ENCODE results near the gene SCEL.

The SCEL gene

DNA sequence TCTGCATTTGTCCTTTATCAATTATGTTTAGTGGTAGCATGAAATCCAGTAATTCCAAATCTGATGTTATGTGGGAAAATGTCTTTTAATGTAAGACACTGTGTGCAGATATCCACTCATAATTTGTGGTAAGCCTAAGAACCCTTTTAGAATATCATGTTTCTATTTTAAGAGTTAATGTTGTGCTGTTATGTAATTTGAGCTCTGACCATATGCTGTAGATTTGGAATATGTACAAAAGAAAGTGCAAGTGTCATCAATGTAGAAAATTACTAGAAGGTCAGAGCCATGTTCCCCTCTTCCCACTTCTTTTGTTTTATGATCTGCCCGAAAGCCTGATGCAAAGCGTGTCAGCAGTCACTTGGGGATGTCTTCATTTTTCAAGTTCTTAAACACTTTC, 44.5 kb downstream of the SCEL start:
- Histone ChIP-seq H3K27me3 (ENCODE audit: insufficient read depth, poor library complexity, severe bottlenecking) (peaks cover 5% of the 10 kb centered on the region), H3K4me3 (replicated peaks; ENCODE audit: insufficient read depth, low read length) (no peak overlapping the region), H3K27ac (replicated peaks) (no peak overlapping the region)
- TF ChIP-seq, protein P1, sequence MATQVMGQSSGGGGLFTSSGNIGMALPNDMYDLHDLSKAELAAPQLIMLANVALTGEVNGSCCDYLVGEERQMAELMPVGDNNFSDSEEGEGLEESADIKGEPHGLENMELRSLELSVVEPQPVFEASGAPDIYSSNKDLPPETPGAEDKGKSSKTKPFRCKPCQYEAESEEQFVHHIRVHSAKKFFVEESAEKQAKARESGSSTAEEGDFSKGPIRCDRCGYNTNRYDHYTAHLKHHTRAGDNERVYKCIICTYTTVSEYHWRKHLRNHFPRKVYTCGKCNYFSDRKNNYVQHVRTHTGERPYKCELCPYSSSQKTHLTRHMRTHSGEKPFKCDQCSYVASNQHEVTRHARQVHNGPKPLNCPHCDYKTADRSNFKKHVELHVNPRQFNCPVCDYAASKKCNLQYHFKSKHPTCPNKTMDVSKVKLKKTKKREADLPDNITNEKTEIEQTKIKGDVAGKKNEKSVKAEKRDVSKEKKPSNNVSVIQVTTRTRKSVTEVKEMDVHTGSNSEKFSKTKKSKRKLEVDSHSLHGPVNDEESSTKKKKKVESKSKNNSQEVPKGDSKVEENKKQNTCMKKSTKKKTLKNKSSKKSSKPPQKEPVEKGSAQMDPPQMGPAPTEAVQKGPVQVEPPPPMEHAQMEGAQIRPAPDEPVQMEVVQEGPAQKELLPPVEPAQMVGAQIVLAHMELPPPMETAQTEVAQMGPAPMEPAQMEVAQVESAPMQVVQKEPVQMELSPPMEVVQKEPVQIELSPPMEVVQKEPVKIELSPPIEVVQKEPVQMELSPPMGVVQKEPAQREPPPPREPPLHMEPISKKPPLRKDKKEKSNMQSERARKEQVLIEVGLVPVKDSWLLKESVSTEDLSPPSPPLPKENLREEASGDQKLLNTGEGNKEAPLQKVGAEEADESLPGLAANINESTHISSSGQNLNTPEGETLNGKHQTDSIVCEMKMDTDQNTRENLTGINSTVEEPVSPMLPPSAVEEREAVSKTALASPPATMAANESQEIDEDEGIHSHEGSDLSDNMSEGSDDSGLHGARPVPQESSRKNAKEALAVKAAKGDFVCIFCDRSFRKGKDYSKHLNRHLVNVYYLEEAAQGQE (IDR thresholded peaks at IDR 0.05; ENCODE audit: insufficient replicate concordance, low read depth), result no peak
- TF ChIP-seq POLR2AphosphoS5 (IDR thresholded peaks at IDR 0.05; ENCODE audit: low read depth), result no peak
- no peak for TF ChIP-seq GABPA (IDR thresholded peaks at IDR 0.05; ENCODE audit: low read depth)
- TF ChIP-seq, protein P2, sequence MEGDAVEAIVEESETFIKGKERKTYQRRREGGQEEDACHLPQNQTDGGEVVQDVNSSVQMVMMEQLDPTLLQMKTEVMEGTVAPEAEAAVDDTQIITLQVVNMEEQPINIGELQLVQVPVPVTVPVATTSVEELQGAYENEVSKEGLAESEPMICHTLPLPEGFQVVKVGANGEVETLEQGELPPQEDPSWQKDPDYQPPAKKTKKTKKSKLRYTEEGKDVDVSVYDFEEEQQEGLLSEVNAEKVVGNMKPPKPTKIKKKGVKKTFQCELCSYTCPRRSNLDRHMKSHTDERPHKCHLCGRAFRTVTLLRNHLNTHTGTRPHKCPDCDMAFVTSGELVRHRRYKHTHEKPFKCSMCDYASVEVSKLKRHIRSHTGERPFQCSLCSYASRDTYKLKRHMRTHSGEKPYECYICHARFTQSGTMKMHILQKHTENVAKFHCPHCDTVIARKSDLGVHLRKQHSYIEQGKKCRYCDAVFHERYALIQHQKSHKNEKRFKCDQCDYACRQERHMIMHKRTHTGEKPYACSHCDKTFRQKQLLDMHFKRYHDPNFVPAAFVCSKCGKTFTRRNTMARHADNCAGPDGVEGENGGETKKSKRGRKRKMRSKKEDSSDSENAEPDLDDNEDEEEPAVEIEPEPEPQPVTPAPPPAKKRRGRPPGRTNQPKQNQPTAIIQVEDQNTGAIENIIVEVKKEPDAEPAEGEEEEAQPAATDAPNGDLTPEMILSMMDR (IDR thresholded peaks at IDR 0.05; ENCODE audit: insufficient read depth, low read length), result no peak
- TF ChIP-seq SPI1 (IDR thresholded peaks at IDR 0.05; ENCODE audit: borderline replicate concordance, low read depth), result no peak
- DNase-seq (ENCODE audit: low read depth in 1 of 2, low spot score in 1 of 2), result no peak

DNA sequence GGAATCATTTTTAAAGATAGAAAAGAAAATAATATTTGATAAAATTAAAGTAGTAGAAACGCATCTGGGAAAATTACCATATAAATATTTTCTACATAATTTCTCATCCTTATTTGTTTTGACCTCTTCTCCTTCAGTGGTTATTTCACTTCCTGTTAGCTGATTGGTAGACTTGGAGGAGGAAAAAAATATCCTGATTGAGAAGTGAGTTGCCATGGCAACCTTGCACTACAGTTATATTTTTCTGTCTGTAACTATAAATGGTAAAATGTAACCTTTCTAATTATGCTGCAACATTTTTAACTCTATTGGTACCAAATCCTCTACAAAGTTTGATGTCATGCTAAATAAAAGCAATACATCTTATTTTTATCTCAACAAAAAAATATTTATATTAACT, 45.2 kb downstream of the SCEL start:
- Histone ChIP-seq H3K27ac (replicated peaks) (no peak overlapping the region), H3K4me3 (replicated peaks; ENCODE audit: insufficient read depth, low read length) (no peak overlapping the region), H3K27me3 (ENCODE audit: insufficient read depth, poor library complexity, severe bottlenecking) (peaks cover 3% of the 10 kb centered on the region)
- peak in 1 of 2 experiments; percentile 5 for DNase-seq (ENCODE audit: low read depth in 1 of 2, low spot score in 1 of 2)
- TF ChIP-seq, protein P1 (IDR thresholded peaks at IDR 0.05; ENCODE audit: insufficient replicate concordance, low read depth), result no peak
- TF ChIP-seq GABPA (IDR thresholded peaks at IDR 0.05; ENCODE audit: low read depth), result no peak
- TF ChIP-seq, protein P2 (IDR thresholded peaks at IDR 0.05; ENCODE audit: insufficient read depth, low read length), result no peak
- no peak for TF ChIP-seq SPI1 (IDR thresholded peaks at IDR 0.05; ENCODE audit: borderline replicate concordance, low read depth)

DNA sequence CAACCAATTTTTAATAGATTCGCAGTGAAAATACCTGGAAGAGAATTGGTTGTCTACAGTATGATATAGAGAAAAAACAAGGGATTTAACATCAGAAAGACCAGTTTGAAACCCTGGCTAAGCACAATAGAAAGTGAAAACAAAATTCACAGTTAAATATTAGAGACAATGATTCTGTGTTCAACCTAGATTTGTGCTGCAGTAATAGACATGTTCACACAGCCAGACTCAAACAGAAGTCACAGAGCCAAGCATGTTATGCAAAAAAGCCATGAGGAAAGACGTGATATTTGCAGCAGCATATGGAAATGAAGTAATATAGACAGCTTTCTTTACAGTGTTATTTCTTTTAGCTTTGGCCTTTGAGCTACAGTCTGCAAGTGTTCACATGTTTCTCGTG, 48.1 kb downstream of the SCEL start:
- H3K4me3 ChIP-seq (replicated peaks; ENCODE audit: insufficient read depth, low read length), result no peak overlapping the region
- no peak overlapping the region for H3K27ac ChIP-seq (replicated peaks)
- DNase-seq (ENCODE audit: low read depth in 1 of 2, low spot score in 1 of 2), result no peak
- TF ChIP-seq, protein P2 (IDR thresholded peaks at IDR 0.05; ENCODE audit: insufficient read depth, low read length), result no peak
- no peak for TF ChIP-seq POLR2AphosphoS5 (IDR thresholded peaks at IDR 0.05; ENCODE audit: low read depth)
- no peak for TF ChIP-seq SPI1 (IDR thresholded peaks at IDR 0.05; ENCODE audit: borderline replicate concordance, low read depth)
- TF ChIP-seq, protein P1 (IDR thresholded peaks at IDR 0.05; ENCODE audit: insufficient replicate concordance, low read depth), result no peak
- peaks cover 4% of the 10 kb centered on the region for H3K27me3 ChIP-seq (ENCODE audit: insufficient read depth, poor library complexity, severe bottlenecking)
